GM12878 (cell line): ENCODE data around the gene FOXL1. TPM values are rescaled to one million over a fixed set of nuclear protein-coding genes. Genes with fewer than 3 reads are reported as not detected.

Experiments
- ATAC-seq: fragments of 200-7000 bp; cut with Tn5 transposase; 3 replicates; pipeline ENCODE4 v1.9.1; 2020; ENCODE audit warnings: mild to moderate bottlenecking, moderate library complexity
- BruUV-seq: library from RNA; stranded (reverse); fragments of 400-500 nt; replicated peaks from 2 replicates; lab custom pipeline; 2021; lab: Mats Ljungman, UMichigan
- CTCF ChIA-PET: fragments of 300-600 bp; sonication (Branson Sonifier 250); formaldehyde crosslinking; extraction: SDS; loops from one replicate; lab custom pipeline; 2021; ENCODE audit warnings: inconsistent platforms; lab: Yijun Ruan, JAX
- POLR2A ChIA-PET: fragments of 350-600 bp; formaldehyde crosslinking; extraction: SDS; loops from one replicate; lab custom pipeline; 2021; ENCODE audit warnings: inconsistent platforms; lab: Charles Lee
- RAD21 ChIA-PET: fragments of 300-600 bp; sonication (Branson Sonifier 250); formaldehyde crosslinking; loops from one replicate; lab custom pipeline; 2023; ENCODE audit warnings: antibody characterized with exemption; ENCODE audit not compliant: unreplicated experiment; lab: Charles Lee
- SMC1A ChIA-PET: fragments of 300-600 bp; sonication (Branson Sonifier 250); formaldehyde crosslinking; loops from one replicate; lab custom pipeline; 2023; ENCODE audit not compliant: unreplicated experiment, uncharacterized antibody; lab: Charles Lee
- DNase-seq: peaks from one replicate; pipeline ENCODE4 v3.0.0-alpha.2; 2011; ENCODE audit warnings: low read depth, low spot score
- FAIRE-seq: peaks from 3 replicates; lab custom pipeline; 2011; peaks lifted over from hg19 to GRCh38; lab: Jason Lieb, UNC
- H2AFZ ChIP-seq: 2 replicates; pipeline ENCODE4 v1.6.0; 2011; ENCODE audit warnings: low read depth, low read length, control low read depth; ENCODE audit not compliant: control insufficient read depth
- H3K27ac ChIP-seq: 2 replicates; pipeline ENCODE4 v1.5.1; 2011; ENCODE audit warnings: control low read depth; ENCODE audit not compliant: control insufficient read depth, insufficient read depth
- H3K27me3 ChIP-seq, 2 experiments: replicated peaks in 1 of 2; 2 replicates each; pipeline versions ENCODE4 v1.6.0 to v1.6.1; 2011; ENCODE audit warnings: low read length in 1 of 2; ENCODE audit not compliant: control insufficient read depth in 2 of 2, insufficient read depth in 2 of 2
- H3K36me3 ChIP-seq, 2 experiments: 2 replicates each; pipeline ENCODE4 v1.5.1; 2011; ENCODE audit warnings: low read length in 1 of 2; ENCODE audit not compliant: control insufficient read depth in 2 of 2, insufficient read depth in 2 of 2
- H3K4me1 ChIP-seq: 2 replicates; pipeline ENCODE4 v1.6.1; 2011; ENCODE audit warnings: mild to moderate bottlenecking, low read length, moderate library complexity, mixed read lengths; ENCODE audit not compliant: control insufficient read depth, insufficient read depth
- H3K4me2 ChIP-seq: 2 replicates; pipeline ENCODE4 v1.6.0; 2011; ENCODE audit warnings: control low read depth; ENCODE audit not compliant: control insufficient read depth, insufficient read depth
- H3K4me3 ChIP-seq: fragments of 200-600 bp; sonication (generic); 2 replicates; pipeline ENCODE4 v1.5.1; 2016
- H3K79me2 ChIP-seq: 2 replicates; pipeline ENCODE4 v1.6.0; 2011; ENCODE audit warnings: low read length; ENCODE audit not compliant: control insufficient read depth, insufficient read depth
- H3K9ac ChIP-seq: 2 replicates; pipeline ENCODE4 v1.8.0; 2011; ENCODE audit warnings: low read length, control low read depth, mixed read lengths; ENCODE audit not compliant: control insufficient read depth, insufficient read depth
- H3K9me3 ChIP-seq: replicated peaks from 3 replicates; pipeline ENCODE4 v1.5.1; 2011; ENCODE audit warnings: mild to moderate bottlenecking, low read length; ENCODE audit not compliant: control insufficient read depth, insufficient read depth
- H4K20me1 ChIP-seq: 2 replicates; pipeline ENCODE4 v1.6.0; 2011; ENCODE audit not compliant: control insufficient read depth, insufficient read depth
- CHD4 ChIP-seq: fragments of 200-600 bp; sonication (generic); IDR thresholded peaks from 2 replicates; pipeline ENCODE4 v1.6.1; 2016; ENCODE audit warnings: mild to moderate bottlenecking
- CTCF ChIP-seq, 3 experiments: IDR thresholded peaks in 2 of 3; conservative IDR thresholded peaks in 1 of 3; 2 replicates each; pipeline ENCODE4 v1.5.1; 2011; ENCODE audit warnings: low read depth in 3 of 3, low read length in 3 of 3, mild to moderate bottlenecking in 3 of 3, control low read depth in 2 of 3, moderate library complexity in 2 of 3, inconsistent platforms in 1 of 3, mixed read lengths in 1 of 3; ENCODE audit not compliant: control insufficient read depth in 2 of 3, insufficient read depth in 1 of 3; ENCODE audit errors: extremely low read depth in 1 of 3
- ELK1 ChIP-seq: IDR thresholded peaks from 2 replicates; pipeline ENCODE4 v1.6.1; 2012; ENCODE audit warnings: low read depth, low read length, improper control_type of control experiment
- HSF1 ChIP-seq: fragments of 150-350 bp; IDR thresholded peaks from 2 replicates; pipeline ENCODE4 v1.6.1; 2014; ENCODE audit warnings: mild to moderate bottlenecking, low read depth, low read length
- IRF4 ChIP-seq: IDR thresholded peaks from 2 replicates; pipeline ENCODE4 v1.6.1; 2011; ENCODE audit warnings: low read depth, low read length
- PRDM15 ChIP-seq: fragments of 450-650 bp; formaldehyde crosslinking; IDR thresholded peaks from 2 replicates; pipeline ENCODE4 v1.4.0; 2020; ENCODE audit warnings: mild to moderate bottlenecking, moderate library complexity
- USF2 ChIP-seq: IDR thresholded peaks from 2 replicates; pipeline ENCODE4 v1.6.1; 2011; ENCODE audit warnings: low read depth, low read length, improper control_type of control experiment, borderline replicate concordance
- ZNF592 ChIP-seq: fragments of 450-650 bp; IDR thresholded peaks from 2 replicates; pipeline ENCODE4 v1.6.1; 2017; ENCODE audit warnings: mild to moderate bottlenecking, moderate library complexity
- WGBS: methylation state at CpG from one replicate; pipeline ENCODE4 v1.1.6; 2016; ENCODE audit warnings: low lambda C conversion rate; ENCODE audit not compliant: insufficient replicate concordance, insufficient coverage; ENCODE audit errors: missing lambda C conversion rate; 5-methylcytosine and 5-hydroxymethylcytosine counted together
- in situ Hi-C: fragments of 300-500 bp; cut with MboI; formaldehyde crosslinking; loops from 9 replicates; pipeline ENCODE4 v1.14.3; 2018; ENCODE audit warnings: mixed read lengths
- intact Hi-C: fragments of 100-400 bp; cut with micrococcal nuclease; formaldehyde crosslinking; loops from one replicate; pipeline ENCODE4 v1.14.2; 2022; ENCODE audit not compliant: unreplicated experiment
- polyA plus RNA-seq, 11 experiments: library from polyadenylated mRNA; depleted of rRNA in 4 of 11; unstranded in 6 of 11; stranded (reverse) in 5 of 11; fragments of >200 nt; fragmentation: Nextera tagmentation in 4 of 11; fragmentation: Illumina TruSeq in 1 of 11; extraction: Ambion mirVana in 4 of 11; extraction: Trizol in 1 of 11; gene quantifications; 1 replicate in 1 of 11; 2 replicates in 10 of 11; pipeline versions ENCODE4 v1.2.1 to v1.2.3, GENCODE V29; 2011 to 2016; ENCODE audit warnings: inconsistent platforms in 2 of 11, missing spikeins in 2 of 11, low read depth in 1 of 11
- total RNA-seq, 4 experiments: library from RNA; depleted of rRNA in 3 of 4; stranded (reverse); fragments of >200 nt in 3 of 4; fragmentation: Illumina TruSeq in 1 of 4; extraction: Trizol in 1 of 4; gene quantifications; 2 replicates each; pipeline versions ENCODE4 v1.2.1 to v1.2.3, GENCODE V29; 2013 to 2021

The FOXL1 gene
- total and polyA plus RNA-seq, 10 of the 15 experiments (the other 5 are each of a cell fraction or from before 2014, with no cell fraction given) = 0.05 TPM; not detected in 9

- no TSS peak for BruUV-seq
- intact Hi-C loops (no loop called here), in situ Hi-C loops (no loop called here)
- ATAC-seq (no peak), FAIRE-seq (no peak), DNase-seq (no peak)
- Histone ChIP-seq H4K20me1 (no peaks in the 10 kb centered on the region), H3K9ac (no peak overlapping the region), H2AFZ (no peak overlapping the region), H3K27me3 (peaks cover 2 to 4% of the 10 kb centered on the region in 2 experiments; a peak in 3 of 4 replicates), H3K79me2 (no peaks in the 10 kb centered on the region), H3K4me2 (no peak overlapping the region), H3K36me3 (no peaks in the 10 kb centered on the region), H3K9me3 (no peaks in the 10 kb centered on the region), H3K4me3 (no peak overlapping the region), H3K4me1 (no peaks in the 10 kb centered on the region), H3K27ac (no peak overlapping the region)
- WGBS = 50% methylated on average over 4 of the region's 4 CpGs
- RAD21 ChIA-PET = no interaction called here
- SMC1A ChIA-PET = interaction anchor here (0.7 kb wide), 1 partner anchor 11 kb away, joined by 3 read pairs; no protein-coding TSS in a partner anchor
- CTCF ChIA-PET = no interaction called here
- POLR2A ChIA-PET = no interaction called here
- TF ChIP-seq ELK1 = no peak
- TF ChIP-seq PRDM15 (CRISPR knock-in tag) = no peak
- no peak for TF ChIP-seq CHD4
- TF ChIP-seq CTCF (IDR thresholded peaks at IDR 0.05 in 2 of 3, conservative IDR thresholded peaks at IDR 0.05 in 1 of 3; ENCODE audit: control insufficient read depth in 2 of 3, extremely low read depth in 1 of 3, insufficient read depth in 1 of 3, low read depth in 3 of 3, low read length in 3 of 3) = no peak
- no peak for TF ChIP-seq ZNF592
- no peak for TF ChIP-seq HSF1
- no peak for TF ChIP-seq IRF4
- no peak for TF ChIP-seq USF2
Observed at GRCh38 chr16:86590501-86591144, 12.3 kb downstream of the FOXL1 start.
